ENCODE results near the gene NTF3.

The NTF3 gene

DNA sequence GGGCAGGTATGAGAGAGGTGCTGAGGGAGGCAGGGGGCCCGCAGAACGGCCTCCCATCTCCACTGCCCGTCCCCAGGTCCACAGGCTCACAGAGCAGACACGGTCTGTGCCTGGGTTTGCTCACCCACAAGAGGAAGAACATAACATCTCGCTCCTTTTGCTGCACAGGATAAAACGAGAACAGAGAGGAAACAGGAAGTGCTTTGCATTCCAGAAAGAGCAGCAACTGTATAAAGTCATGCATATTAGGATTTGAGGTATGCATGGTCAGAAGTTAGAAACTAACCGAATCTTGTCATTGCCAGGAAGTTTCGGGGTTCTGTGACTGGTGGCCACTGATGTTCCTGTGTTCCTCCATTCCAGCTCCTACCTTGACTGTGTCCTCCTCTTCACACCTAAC is 25.0 kb downstream of the NTF3 start:
- no peak for DNase-seq (ENCODE audit: low spot score)

DNA sequence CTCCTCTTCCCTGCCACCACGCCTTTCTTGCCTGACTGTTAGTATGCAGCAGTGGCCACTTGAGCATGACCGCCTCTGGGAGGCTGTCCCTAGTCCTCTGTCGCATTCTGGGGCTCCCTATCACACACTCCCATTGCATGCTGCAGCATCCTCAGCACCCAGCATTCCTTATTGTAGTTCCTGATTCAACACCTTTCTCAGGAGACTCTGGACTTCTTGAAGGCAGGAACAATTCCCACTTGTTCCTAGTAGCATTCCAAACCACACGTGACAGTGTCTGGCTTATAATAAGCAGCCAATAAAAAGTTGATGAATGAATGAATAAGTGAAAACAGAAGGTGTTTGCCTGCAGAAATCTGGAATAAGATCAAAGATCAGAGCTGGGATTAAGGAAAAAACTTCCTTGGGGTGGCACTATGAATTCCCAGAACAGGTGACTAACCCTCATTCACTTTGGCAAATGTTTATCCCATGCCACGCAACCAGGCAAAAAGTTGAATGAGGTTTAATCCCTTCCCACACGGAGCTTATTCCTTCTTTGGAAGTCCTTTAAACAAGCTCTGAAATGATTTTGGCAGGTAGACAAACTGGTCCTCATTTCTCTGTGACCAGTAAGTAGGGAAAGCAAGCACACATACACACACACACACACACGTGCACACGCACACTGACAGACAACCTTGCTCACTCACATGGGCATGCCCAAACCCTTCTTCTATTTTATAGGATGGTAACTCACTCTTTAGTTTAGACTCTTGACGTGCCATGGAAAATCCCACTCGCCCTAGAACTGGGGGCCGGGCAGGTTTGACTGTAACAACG is 26.5 kb downstream of the NTF3 start:
- no peak for DNase-seq (ENCODE audit: low spot score)

DNA sequence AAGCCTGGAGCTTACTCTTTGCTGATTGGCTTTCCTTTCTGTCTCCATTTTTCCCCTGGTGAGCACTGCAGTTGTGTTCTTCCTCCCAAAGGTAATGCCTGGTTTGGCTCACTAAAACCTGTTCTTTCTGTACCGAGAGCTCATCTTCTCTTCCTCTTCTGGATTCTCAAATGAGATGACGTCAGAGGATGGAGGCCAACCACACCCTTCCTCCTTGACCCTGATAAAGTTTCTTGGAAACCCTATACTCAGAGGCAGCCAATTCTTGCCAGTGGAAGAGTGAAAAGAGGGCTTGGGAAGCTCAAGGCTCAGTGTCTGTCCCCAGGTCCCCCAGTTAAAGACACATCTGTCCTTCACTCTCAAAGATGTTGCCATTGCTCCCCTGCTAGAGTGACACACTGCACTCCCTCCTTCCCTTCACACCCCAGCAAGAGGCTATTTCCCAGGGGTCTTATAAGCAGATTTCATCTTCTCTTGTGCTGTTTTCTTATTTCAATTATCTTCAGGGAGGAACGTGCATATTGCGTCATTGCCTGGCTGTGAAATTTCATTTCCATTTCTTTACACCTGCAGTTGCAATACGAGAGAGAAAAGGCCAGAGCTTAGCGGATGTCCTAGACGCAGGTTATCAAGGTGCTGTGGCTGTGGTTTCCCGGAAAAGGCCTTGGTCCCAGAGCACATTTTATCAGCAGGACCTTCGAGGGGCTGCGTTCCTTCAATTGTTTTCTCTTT is 27.3 kb downstream of the NTF3 start:
- no peak for DNase-seq (ENCODE audit: low spot score)

DNA sequence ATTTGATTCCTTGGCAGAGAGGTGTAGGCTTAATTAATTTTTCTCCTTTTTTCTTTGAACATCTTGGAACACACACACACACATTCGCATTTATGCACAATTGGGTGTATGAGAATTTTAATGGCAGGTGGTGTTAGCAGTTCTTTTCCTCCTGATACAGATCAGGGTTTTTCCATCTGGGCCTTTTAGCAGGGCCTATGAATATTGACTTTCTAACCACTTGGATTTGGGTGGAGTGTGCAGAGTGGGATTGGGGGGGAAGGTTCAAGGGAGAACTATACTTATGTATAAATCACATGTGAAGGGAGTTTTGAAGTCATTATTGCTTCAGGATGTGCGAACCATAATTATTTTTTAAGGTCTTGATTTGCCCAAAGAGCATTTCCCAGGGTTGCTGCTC is 28.9 kb downstream of the NTF3 start:
- DNase-seq (ENCODE audit: low spot score): no peak

DNA sequence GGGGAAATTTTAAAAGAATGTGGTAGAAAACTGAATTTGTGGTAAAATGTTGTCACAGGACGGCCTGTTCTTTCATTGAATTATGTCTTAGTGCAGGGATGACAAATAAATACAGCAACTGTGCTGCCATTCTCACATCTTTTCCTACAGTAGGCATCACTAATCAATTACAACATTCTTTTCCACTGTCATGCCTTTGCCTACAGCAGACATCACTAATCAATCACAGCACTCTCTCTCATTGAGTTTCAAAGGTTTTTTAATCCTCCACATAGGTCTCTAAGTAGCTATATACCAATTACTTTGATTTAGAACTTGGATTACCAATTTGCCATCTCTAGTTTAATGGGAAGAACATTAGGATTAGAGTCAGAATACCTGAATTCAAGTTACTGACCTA is 30.1 kb downstream of the NTF3 start:
- no peak for DNase-seq (ENCODE audit: low spot score)

DNA sequence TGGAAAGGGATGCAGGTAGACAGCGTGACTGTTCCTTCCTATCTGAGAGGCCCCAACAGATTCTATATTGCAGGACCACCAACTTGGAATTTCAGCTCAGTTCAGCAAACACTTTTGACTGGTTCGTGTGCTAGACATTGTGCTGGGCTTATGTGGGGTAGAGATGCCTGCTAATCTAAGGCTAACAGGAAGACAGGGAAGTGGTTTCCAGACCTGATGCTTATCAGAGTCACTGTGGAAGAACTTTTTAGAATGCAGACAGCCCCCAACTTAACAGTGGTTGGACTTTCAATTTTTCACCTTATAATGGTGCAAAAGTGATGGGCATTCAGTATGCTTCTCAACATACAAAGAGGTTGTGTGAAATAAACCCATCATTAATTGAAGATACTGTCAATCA is 32.2 kb downstream of the NTF3 start:
- DNase-seq (ENCODE audit: low spot score): no peak

DNA sequence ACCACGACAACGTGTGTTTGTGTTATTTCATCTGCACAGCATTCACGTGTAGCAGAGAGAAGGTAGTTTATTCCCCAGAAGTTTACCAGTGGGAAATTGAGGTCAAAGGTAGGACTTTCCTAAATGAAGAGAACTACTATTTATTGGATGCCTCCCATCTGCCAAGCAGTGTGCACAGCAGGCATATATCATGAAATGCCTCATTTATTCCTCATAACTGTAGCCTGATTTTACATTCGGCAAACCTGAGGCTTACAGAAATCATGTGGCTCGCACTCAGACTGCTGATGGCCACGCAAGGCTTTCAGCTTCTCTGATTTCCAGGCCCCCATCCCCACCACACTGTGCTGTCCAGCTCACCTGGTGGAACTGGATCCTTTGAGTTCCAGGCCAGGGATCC is 33.5 kb downstream of the NTF3 start:
- DNase-seq (ENCODE audit: low spot score): no peak

DNA sequence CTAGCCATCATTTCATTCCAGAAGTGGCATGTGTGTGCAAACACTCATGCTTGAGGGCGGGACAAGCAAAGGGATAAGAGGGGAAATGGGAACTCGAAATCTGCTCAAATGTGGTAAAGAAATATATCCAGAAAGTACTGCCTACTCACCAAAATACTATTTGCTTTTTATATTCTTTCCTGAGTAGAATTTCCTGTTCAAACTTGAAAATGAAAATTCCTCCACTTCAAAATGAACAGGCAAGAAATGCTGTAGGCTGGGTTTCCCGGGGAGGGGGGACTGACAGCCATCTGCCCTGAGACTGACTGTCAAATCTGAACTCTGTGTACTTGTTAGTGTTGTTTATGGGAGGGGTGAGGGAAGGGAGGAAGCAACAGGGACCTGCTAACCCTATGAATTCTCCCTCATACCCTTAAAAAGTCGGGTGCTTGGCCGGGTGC is 34.6 kb downstream of the NTF3 start:
- DNase-seq (ENCODE audit: low spot score): no peak

DNA sequence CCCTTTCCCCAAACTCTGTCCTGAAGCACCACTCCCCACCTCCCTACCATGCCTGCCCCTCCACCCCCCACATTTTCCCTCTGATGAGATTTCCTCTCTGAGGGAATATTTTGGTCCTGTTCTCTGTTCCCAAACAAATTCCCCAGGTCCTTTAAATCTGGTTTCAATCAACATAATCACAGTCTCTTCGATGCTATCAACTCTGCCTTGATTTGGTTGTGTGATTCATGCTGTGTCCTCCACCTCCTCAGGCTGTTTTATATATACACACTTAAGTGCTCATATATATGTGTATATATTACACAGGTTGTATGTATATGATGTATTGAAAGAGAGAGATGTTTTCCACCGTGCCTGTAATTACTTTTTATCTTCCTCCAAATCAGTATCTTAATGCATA is 36.0 kb downstream of the NTF3 start:
- no peak for DNase-seq (ENCODE audit: low spot score)

DNA sequence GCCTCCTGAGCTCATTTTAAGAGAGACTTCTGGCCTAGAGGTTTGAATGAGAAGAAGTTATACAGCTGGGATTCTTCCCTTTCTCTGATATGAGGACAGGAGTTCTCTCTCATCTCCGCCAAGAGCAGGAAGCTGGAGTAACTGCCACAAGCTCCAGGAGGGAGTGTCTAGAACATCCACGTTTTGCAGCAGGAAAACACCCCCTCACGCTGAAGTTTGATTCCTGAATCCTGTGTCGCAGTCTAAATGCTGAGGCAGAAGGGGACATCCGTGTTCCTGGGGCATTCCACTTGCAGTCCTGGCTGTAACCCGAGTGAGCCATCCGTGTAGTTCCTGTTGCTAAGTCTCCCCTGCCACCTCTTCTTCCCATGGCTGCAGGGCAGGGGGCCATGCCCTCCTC is 38.3 kb downstream of the NTF3 start:
- DNase-seq (ENCODE audit: low spot score): no peak

DNA sequence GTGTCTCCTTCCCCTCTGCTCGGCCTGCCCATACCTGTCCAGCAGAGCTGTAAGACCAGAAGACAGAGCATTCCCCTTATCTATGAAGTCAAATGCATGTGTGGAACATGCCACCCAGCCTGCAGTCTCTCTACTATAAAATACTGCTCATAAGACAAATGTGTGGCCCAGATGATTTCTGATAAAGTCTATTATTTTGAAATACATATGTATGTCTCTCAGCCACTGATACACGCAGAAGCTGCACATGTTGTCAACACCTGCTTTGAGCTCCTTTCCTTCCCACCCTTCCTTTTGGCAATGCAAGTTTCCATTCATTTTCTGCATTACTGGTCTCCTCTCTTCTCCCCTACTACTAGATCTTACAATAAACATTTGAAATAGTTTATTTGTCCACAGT is 38.8 kb downstream of the NTF3 start:
- no peak for DNase-seq (ENCODE audit: low spot score)

DNA sequence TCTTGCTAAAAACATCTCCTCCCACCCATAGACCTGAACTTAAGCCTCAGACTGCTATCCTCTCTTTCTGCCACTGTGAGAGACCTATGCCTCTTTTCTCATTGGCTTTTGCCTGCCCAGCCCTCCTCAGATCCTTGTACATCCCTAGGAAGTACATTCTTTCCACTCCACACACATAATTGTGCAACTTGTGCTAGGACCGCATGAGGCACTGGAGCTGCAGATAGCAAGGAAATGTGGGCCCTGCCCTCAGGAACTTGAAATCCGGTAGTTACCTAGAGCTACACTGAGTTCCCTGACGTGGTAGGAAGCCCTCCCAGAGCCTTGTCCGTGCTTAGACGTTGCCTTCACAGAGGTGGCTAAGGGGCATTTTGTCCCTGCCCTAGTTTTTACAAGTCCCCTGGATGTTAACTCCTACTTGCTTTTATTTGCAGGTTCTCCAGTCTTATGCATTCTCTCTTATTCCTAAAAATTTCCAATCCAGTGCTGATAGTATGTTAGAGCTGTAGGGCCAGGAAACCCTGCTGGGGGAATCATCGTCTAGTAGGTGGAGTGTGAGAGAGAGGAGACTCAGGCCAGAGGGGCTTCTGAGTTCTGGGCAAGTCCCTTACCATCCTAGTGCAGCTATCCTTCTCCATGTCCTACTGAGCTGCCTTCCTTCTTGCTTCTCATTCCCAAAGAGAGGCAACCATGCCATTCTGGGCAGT is 41.3 kb downstream of the NTF3 start:
- DNase-seq (ENCODE audit: low spot score): no peak

DNA sequence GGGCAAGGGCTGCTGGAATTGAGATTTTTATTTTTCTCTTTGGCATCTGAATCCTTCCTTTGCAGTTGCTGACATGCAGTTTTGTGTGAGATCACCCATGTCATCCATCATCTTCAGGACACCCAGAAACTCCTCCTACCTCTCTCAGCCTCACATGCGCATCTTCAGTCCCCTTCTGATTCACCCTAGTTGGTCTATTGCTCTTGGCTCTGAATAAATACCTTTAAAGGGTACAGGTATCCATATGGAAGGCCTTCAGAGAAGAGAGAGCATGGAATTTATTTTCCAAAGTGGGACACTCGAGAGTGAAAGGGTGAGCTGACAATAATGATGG is 41.8 kb downstream of the NTF3 start:
- no peak for DNase-seq (ENCODE audit: low spot score)

DNA sequence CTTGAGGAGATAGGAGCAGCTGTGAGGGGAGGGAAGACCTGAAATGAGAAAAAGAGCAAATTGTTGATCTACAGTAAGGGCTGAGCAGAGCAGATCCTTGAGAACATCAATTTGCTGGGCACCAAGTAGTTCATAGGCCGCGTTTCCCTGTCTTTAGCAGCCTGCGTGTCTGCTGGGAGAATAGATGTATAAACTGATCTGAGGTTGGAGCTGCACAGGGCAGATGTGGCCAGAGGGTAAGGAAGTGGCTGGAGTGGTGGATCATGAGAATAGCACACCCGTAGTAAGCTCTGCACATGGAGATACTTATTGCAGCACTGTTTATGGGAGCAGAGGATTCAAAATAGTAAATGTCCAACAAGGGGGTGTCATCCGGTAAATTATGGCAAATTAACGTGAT is 44.4 kb downstream of the NTF3 start:
- no peak for DNase-seq (ENCODE audit: low spot score)

DNA sequence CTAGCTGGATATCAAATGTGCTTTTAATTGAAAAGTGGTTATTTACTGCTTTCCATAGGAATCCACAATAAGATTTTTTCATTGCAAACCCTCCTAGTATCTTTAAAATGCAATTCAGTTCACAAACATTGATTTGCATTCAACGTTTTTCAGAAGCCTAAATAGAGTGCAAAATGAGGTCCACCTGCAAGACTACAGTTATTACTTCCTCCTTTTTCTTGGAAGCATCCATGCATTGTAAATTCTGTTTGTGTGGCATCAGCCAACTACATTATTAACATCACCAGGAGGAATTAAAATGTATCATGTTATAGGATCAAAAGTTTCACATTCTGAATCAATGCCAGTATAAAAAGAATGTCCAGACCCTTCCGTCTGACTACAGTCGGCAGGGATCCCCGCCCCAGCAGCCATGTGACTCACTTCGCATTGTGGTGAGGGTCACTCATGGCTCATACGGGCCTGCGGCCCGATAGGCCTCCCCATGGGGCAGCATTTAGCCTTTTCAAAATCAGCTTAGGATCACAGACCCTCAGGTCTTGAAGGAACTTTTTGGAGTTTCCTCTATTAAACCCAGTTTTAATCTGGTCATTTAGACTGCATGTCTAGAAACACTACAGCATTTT is 46.3 kb downstream of the NTF3 start:
- DNase-seq (ENCODE audit: low spot score): no peak

DNA sequence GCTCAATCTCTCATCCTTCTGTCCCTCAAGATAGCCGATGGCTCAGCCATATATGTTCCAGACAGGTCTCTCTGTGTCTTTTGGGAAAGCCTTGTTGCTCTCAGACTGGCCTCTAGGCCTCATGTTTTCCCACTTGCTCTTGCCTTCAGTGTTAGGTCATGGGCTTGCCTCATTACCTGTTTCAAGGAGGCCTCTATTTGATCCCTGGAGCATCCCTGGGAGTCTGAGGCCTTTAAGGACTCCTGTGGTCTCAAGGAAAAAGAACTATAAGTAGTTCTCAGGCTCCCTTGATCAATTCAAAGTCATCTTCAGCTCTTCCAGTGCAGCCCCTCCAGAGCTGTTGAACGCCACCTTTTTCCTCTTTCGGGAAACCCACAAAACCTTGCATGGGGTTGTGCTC is 47.9 kb downstream of the NTF3 start:
- no peak for DNase-seq (ENCODE audit: low spot score)

DNA sequence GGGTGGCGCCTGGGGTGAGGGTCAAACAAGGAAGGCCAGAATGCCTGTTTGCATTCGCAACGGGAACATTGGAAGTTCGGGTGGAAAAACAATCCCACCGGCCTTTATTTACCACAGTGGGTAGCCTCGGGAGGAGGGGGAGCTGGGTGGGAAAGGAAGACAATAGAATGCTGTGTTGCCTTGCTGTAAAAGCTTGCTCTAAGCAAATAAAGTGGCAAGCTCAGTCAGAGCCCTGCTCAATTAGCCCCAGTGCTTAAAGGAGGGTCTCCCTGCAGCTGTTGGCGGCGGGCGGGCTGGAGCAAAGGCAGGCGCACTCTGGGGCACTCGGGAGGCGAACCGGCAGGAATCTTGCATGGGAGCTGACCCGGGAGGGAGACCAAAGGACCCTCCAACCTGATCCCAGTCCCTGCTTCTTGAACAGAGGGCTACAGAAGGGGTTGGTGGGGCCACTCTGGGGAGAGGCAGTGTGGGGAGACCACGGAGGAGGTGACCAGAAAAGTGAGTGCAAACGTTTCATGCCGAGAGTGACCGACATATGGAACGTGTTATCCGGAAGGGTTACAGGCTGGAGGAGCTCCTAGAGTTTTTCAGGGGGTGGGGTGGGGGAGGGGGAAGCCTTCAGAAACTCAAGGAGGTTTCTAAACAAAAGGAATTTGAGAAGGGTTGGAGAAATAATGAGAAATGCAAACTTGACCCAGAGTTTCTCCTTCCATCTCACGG is 48.5 kb downstream of the NTF3 start:
- DNase-seq (ENCODE audit: low spot score): no peak

DNA sequence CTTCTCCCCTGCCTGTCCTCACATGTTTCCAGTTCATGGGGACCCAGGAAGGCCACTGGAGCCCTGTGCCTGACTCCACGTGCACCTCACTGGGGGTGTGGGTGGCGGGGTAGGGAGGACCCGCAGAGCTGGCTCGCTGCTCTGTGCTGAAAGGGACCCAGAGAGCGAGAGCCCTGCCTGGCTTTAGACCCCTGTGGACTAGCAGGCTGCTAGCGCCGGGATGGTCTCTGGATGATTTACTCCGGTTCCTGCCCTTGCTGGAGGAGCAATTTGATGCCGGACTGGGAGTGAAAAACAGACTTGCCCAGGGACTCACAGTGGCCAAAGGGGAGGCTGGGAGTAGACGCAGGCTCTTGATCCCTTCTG is 49.0 kb downstream of the NTF3 start:
- no peak for DNase-seq (ENCODE audit: low spot score)

DNA sequence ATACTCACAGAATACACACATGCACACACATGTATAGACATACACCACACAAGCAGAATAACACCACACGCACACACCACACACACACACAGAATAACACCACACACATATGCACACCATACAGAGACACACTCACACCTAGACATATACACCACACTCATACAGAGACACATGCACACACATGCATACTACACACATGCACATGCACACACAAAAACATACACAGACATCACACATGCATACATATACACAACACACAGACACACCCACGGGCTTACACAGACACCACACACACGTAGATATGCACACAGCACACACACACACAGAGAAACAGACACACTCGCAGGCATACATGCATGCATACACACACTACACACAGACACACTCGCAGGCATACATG is 49.7 kb downstream of the NTF3 start:
- DNase-seq (ENCODE audit: low spot score): no peak

DNA sequence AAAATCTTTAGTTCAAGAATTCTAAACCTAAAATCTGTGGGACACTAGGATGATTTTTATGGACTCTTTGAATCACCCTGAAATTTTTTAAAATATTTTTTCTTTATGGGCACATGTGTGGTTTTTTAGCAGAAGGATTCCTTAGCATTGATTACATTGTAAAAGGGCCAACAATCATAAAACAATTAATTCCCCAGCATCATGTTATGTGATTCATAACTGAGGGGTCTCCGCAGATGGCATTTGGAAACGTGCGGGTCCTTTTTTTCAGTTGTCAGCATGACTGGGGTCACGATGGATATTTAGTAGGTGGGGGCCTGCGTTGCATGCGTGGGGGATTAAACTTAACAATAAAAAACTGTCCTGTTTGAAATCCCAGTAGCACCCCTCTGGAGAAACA is 52.5 kb downstream of the NTF3 start:
- DNase-seq (ENCODE audit: low spot score): no peak

DNA sequence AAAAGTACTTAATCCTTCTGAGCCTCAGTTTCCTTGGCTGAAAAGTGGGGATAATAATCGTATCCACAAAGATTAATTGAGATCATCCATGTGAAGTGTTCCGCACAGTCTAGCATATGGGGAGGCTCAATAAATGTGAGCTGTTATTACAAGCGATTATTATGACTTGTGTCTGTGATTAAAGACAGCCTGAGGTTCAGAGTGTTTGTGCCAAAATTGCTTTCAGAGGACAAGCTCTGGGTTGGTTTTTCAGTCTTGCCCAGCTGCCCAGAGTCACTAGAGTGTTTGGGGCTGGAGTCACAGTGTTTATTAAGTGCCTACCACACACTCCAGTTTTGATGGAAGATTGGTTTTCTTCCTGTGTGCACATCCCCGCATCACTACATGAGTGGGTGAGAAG is 53.5 kb downstream of the NTF3 start:
- DNase-seq (ENCODE audit: low spot score): no peak

DNA sequence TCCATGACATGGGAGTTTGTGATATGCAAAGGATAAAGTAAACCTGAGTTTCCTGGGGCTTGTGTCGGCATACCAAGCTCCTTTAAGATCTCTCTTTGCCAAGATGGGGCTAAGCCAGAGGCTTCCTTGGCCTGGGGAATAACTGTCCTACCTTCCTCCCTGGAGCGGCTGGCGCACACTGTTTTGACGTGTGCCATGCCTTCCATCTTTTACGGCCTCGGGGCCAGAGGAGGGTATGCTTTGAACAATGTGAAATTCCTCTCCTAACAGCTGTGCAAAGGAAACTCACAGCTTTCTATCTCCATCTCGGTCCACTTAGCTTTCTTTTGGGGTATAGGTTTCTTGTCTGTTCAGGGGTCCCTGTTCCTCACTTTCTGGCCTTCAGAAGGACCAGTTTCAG is 55.2 kb downstream of the NTF3 start:
- DNase-seq (ENCODE audit: low spot score): no peak
